ENCODE data around the gene ERCC6L2.

DNA sequence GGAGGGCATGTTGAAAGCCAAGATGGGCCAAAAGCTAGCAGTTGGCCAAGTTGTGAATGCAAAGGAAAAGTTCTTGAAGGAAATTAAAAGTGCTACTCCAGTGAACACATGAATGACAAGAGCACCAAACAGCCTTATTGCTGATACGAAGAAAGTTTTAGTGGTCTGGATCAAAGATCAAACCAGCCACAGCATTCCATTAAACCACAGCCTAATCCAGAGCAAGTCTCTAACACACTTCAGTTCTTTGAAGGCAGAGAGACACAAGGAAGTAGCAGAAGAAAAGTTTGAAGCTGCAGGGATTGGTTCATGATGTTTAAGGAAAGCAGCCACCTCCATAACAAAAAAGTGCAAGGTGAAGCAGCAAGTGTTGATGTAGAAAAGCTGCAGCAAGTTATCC lies 71.6 kb downstream of the ERCC6L2 start:
- TF ChIP-seq, protein P1, sequence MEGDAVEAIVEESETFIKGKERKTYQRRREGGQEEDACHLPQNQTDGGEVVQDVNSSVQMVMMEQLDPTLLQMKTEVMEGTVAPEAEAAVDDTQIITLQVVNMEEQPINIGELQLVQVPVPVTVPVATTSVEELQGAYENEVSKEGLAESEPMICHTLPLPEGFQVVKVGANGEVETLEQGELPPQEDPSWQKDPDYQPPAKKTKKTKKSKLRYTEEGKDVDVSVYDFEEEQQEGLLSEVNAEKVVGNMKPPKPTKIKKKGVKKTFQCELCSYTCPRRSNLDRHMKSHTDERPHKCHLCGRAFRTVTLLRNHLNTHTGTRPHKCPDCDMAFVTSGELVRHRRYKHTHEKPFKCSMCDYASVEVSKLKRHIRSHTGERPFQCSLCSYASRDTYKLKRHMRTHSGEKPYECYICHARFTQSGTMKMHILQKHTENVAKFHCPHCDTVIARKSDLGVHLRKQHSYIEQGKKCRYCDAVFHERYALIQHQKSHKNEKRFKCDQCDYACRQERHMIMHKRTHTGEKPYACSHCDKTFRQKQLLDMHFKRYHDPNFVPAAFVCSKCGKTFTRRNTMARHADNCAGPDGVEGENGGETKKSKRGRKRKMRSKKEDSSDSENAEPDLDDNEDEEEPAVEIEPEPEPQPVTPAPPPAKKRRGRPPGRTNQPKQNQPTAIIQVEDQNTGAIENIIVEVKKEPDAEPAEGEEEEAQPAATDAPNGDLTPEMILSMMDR (IDR thresholded peaks at IDR 0.05) = no peak
- TF ChIP-seq EZH2 (IDR thresholded peaks at IDR 0.05; ENCODE audit: borderline replicate concordance, insufficient read depth, low read depth, low read length, poor library complexity, severe bottlenecking) = no peak

Measured in B cell (primary cell).